KOPT-K1 (cell line): Measurements from ENCODE around the gene PLPP4.

Source experiments
- H3K27ac ChIP-seq: fragments of 200-600 bp; sonication (generic); 2 replicates; pipeline ENCODE4 v1.5.1; 2016; ENCODE audit warnings: antibody characterized with exemption, mild to moderate bottlenecking, low read depth, low read length; ENCODE audit not compliant: poor library complexity, severe bottlenecking
- H3K36me3 ChIP-seq: fragments of 200-600 bp; sonication (generic); 2 replicates; pipeline ENCODE4 v1.5.1; 2017; ENCODE audit warnings: antibody characterized with exemption, mild to moderate bottlenecking, low read length, moderate library complexity; ENCODE audit not compliant: insufficient read depth
- H3K9me3 ChIP-seq: fragments of 200-600 bp; sonication (generic); 2 replicates; pipeline ENCODE4 v1.5.1; 2017; ENCODE audit warnings: antibody characterized with exemption, low read length, mild to moderate bottlenecking; ENCODE audit not compliant: insufficient read depth, poor library complexity, severe bottlenecking

Gene PLPP4

DNA sequence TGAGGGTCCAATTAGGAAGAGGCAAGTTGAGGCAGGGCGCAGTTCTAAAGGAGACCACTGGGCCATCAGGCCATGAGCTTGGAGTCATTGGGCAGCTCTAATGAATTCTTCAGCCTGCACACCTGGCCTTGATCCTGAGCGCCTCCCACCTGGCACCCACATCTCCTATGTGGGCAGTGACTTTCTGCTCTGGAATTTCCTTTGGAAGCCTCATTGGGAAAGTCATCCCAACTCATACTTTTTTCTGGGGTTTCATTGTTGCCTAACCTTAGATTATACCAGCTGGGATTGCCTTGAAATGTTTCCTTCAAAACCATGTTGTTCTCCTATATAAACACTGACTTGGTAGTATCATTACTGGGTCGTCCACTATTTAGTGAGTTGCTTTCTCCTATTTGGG is 54.1 kb downstream of the PLPP4 start:
- Histone ChIP-seq H3K36me3 (no peaks in the 10 kb centered on the region), H3K27ac (no peak overlapping the region), H3K9me3 (no peaks in the 10 kb centered on the region)

DNA sequence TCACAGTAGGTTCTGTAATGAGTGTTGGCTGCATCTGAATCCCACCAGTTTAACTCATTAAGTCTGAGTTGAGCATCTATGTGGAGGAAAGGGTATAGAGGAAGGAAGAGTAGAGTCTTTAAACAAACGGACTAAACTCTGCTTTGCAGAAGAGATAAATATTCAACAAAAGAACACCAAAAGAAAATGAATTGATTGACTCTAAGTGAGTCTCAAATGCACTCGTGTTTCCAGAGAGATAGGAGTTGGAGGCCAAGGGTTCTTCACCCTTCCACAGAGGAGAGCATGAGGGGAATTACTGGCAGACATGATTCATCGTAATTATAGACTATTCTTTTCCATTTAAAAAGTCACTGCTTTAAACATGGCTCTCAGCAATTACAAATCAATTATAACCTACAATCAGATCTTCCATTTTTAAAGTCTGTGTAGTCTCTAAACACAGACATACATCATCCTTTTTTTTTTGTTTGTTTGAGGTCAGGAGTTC is 56.3 kb downstream of the PLPP4 start:
- Histone ChIP-seq H3K9me3 (no peaks in the 10 kb centered on the region), H3K27ac (no peak overlapping the region), H3K36me3 (no peaks in the 10 kb centered on the region)

DNA sequence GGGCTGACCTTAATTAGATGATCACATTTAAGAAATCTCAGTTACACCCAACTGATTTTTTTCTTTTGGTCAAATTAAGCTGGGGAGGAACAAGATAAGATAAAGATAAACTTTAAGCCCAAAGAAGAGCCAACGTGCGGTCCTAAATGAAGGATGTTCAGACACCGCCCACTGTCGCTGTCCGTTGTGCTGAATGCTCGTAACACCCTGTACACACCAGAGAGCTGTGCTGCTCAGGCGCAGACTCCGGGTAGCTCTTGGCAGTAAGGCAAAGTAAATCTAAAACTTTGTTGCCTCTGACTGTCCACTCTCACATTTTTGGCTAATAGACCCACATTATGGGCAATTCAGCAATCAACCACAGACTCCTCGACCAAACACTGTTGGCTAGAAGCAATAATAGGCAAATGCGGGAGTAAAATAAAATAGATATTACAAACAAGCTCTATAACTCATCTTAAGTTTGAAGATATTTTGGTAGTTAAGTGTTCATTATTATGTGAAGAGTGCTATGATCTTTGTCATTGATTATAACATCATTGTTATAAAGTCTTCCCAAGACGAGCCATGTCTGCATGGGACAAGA is 57.1 kb downstream of the PLPP4 start:
- Histone ChIP-seq H3K36me3 (no peaks in the 10 kb centered on the region), H3K9me3 (no peaks in the 10 kb centered on the region), H3K27ac (no peak overlapping the region)

DNA sequence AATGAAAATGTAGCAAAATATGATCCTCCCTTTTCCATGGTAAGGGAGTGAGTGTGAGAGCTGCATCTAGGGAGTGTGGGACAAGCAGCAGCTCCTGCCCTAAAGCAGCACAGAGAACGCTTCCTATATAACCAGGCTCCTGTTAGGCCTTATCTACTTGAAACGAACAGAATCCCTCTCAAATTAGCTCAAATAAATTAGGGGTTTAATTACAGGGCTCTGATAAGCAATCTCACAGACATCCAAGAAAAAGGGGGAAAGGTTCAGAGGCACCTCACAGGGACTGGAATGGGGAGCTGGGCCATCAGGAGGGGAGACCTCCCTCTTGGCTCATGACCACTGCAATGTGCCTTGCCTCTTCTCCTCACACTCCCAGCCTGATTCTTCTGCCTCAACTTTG is 57.9 kb downstream of the PLPP4 start:
- Histone ChIP-seq H3K9me3 (no peaks in the 10 kb centered on the region), H3K36me3 (no peaks in the 10 kb centered on the region), H3K27ac (no peak overlapping the region)

DNA sequence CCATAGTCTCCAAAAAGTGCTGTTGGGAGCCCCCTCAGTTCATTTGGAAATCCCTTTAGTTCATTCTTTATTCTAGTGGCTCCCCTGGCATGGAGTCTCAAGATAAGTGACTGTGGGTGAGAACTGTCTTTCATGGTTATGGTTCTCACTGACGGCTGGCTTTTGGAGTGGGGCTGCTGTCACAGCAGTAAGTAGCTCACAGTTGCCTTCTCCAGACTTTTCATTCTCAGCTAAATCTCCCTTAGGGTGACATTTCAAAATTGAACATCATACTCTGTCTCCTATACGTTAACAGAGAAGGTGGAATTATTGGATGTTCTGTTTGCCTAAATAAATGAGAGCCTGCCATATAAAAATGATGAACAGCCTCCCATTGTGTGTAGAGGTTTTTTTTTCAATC is 58.7 kb downstream of the PLPP4 start:
- Histone ChIP-seq H3K27ac (no peak overlapping the region), H3K9me3 (no peaks in the 10 kb centered on the region), H3K36me3 (no peaks in the 10 kb centered on the region)

DNA sequence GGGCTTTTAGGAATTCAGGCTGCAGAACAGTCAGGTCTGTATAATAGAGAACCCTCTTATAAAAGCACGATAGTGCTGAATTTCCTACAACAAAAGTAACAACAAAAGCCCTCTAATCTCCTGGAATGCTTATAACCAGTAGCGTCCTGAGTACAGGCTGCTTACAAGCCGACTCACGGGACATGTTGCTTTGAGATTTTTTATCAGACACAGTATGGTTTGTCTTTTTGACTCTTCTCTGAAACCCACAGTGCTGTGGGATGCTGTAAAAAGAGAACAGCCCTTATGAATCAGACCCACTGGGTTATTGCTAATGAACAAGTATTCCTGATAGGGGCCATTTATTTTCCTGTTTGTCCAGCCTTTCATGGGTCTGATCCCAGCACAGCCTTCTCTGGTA is 59.4 kb downstream of the PLPP4 start:
- no peaks in the 10 kb centered on the region for H3K9me3 ChIP-seq
- H3K27ac ChIP-seq = no peak overlapping the region
- H3K36me3 ChIP-seq = no peaks in the 10 kb centered on the region

DNA sequence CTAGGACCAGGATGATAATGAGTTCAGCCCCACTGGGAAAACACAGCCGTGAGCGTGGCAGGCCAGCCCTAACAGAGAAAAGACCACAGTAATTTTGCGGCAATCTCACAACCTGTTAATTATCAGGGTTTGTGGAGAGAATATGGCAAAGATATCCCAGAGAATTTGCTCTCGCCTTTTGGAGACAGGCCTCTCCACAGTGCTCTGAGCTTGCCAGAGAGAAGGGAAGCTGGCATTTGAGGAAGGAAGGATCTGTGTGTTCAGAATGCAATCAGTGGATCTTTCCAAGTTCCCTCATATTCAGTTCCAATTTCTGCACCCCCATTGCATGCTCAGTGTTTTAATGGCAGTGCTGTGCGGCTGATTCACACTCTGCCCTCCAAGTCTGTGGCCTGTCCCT is 60.2 kb downstream of the PLPP4 start:
- H3K9me3 ChIP-seq = no peaks in the 10 kb centered on the region
- H3K27ac ChIP-seq = no peak overlapping the region
- H3K36me3 ChIP-seq = no peaks in the 10 kb centered on the region

DNA sequence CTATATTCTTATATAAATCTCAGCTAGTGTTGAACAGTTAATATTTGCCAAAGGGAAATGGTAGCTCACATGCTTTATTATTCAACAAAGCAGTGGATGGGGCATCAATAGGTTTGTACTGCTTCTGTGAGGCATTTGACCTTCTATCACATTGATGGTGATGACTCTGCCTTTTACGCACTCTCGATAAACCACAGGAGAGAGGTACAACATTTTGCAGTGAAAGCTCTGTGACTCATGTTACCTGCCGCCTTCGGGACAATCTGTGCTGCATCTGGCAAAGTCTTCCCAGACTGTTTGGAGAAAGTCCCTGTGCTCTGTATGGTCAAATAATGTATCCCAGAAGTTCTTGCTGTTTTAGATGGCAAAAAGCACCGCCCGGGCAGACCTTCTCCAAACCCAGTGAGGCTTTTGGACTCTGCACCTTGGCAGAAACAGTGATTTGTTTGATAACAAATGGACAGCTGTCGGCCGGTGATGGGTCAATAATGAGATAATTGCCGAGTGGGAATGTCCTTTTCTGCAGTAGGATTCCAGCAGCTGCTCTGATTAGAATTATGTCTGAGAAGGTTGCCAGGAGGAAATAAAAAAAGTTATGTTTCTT is 61.0 kb downstream of the PLPP4 start:
- H3K36me3 ChIP-seq = no peaks in the 10 kb centered on the region
- no peak overlapping the region for H3K27ac ChIP-seq
- no peaks in the 10 kb centered on the region for H3K9me3 ChIP-seq

DNA sequence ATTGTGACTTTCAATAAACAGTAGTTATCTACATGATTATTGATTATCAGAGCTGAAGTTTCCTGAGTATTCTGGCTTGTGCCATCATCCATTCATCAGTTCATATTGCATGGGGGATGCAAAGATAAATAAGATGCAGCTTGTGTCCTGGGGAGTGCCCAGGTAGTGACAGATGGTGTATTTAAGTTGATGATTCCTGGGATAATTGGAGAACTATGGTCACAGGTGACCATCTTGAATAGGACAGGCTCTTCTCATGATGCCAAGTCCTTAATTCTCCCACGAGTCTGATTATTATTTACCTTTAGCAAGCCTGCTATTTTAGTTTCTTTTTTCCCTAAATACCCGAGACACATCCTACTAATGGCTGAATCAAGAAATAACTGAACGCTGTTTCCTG is 64.9 kb downstream of the PLPP4 start:
- H3K36me3 ChIP-seq = no peaks in the 10 kb centered on the region
- H3K27ac ChIP-seq = no peak overlapping the region
- H3K9me3 ChIP-seq = no peaks in the 10 kb centered on the region

DNA sequence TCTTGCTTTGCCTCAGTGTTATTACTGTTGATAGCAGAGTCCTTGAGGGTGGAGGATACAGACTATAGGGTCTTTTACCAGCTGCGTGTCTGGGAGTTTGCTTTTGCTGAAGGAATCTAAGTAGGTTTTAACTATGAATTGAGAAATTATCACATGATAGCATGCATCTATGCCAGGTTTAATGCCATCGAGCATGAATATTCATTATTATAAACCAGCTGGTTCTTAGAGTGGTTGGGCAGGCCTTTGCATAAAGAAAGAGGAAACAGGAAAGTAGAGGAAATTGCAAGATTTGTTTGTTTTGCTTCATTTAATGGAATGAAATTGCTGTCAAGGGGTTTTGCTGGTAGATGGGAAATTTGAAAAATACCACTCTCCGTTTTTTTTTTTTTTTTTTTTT is 70.7 kb downstream of the PLPP4 start:
- H3K36me3 ChIP-seq = no peaks in the 10 kb centered on the region
- H3K27ac ChIP-seq = no peak overlapping the region
- H3K9me3 ChIP-seq = no peaks in the 10 kb centered on the region

DNA sequence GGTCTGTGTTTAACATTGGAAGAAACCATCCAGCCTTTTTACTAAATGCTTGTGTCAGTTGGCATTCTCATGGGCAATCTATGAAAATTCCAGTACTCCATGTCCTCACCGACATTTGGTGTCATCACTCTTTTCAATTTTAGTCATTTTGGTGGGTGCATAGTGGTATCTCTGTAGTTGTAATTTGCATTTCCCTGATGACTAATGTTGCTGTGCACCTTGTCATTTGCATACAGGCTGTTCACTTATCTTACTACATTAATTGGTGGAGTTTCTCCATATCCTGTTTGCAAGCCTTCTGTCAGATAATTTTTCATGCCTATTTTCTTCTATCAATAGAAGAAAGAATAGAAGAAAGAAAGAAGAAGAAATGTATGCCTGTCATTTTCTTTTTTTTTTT is 73.7 kb downstream of the PLPP4 start:
- H3K36me3 ChIP-seq = no peaks in the 10 kb centered on the region
- no peaks in the 10 kb centered on the region for H3K9me3 ChIP-seq
- no peak overlapping the region for H3K27ac ChIP-seq

DNA sequence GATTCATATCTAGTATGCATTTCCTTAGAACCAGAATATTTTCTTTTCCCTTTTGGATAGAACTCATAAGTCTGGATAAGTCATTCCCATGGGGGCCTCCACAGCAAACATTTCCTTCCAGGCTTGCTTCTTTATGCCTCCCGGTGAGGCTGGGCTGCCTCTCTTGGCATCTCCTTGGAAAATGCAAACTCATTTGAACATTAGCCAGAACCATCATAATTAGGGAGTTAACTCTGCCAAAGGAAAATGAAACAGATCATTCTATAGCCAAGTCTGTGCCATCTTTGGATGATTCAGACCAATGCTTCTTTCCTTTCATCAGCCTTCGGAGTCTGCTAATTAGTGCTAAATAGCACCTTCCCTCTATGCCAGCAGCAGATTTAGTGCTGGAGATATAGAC is 81.1 kb downstream of the PLPP4 start:
- H3K27ac ChIP-seq = no peak overlapping the region
- H3K36me3 ChIP-seq = no peaks in the 10 kb centered on the region
- no peaks in the 10 kb centered on the region for H3K9me3 ChIP-seq

DNA sequence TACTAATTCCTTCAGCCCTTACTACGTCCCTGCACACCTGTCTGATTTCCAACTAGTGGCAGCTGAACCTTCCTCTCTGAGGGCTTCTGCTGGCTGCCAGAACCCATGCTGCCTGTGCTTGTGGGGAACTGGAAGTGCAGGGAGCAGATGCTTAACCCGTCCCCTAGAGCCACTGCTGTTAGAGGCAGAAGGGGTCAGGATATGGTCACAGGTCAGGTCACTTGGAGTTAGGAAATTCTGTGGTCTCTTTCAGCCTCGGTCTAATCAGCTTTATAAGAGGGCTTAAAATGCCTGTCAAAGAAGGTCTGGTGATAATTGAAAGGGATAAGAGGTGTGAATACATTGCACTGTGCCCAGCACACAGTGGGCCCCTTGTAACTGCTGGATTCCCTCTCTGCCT is 82.0 kb downstream of the PLPP4 start:
- Histone ChIP-seq H3K36me3 (no peaks in the 10 kb centered on the region), H3K9me3 (no peaks in the 10 kb centered on the region), H3K27ac (no peak overlapping the region)

DNA sequence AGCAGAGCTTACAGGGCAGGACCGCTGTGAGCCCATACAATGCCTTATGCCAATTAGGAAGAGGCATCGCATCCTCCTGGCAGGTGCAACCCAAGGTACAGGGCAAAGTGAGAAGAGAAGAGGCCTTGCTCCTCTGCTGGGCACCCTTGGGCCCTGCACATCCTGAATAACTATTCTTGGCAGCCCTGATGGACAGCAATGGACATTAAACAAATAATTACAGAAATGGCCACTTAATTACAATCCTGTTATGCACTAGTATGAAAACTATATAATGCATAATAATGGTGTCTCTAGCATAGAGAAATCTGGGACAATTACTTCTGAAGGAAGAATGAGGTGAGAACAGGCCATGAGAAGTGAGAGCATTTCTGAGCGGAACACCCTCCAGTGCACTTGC is 83.5 kb downstream of the PLPP4 start:
- Histone ChIP-seq H3K9me3 (no peaks in the 10 kb centered on the region), H3K36me3 (no peaks in the 10 kb centered on the region), H3K27ac (no peak overlapping the region)

DNA sequence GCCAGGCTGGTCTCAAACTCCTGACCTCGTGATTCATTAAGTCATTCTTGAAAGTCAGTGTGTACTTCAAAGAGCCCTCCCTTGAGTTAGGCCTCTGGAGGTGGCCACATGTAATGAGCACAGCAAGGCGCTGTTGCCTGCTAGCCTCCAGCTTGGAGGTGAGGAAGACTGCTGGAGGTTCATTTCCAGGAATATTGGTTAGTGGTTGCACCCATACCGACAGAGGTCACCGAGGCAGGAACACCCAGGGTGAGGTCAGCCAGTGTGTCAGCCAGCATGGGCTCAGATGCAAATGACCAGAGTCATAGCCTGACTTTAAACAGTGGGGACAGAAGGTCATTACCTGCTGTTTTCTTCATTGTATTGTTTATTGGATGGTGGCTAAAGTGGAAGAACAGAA is 85.0 kb downstream of the PLPP4 start:
- no peaks in the 10 kb centered on the region for H3K9me3 ChIP-seq
- no peaks in the 10 kb centered on the region for H3K36me3 ChIP-seq
- H3K27ac ChIP-seq = no peak overlapping the region

DNA sequence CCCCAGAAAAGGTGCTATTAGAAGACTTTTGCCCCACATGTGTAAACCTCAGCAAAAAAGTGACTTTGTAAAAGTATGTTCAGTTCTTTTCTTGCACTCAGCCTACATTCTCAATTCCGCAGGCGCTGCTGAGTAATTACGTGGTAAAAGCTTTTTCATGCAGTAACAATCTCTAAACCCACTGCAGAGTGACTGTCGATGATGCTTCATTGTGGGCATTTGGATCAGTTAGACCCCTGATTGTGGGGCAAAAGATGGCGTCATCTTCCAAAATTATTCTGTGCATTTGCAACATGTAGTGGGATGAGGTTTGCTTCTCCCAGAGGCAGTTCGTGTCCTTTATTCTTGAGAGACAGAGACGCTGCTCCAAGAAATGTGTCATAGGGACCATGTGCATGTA is 85.6 kb downstream of the PLPP4 start:
- Histone ChIP-seq H3K36me3 (no peaks in the 10 kb centered on the region), H3K27ac (no peak overlapping the region), H3K9me3 (no peaks in the 10 kb centered on the region)
